K562 (cell line): ENCODE data around the gene CCND3. TPM values are rescaled to one million over a fixed set of nuclear protein-coding genes. Genes with fewer than 3 reads are reported as not detected.
A peak's percentile ranks its signal among the peaks of the same experiment; 100 is the strongest.

Experiments
- BCL6 ChIP-seq: fragments of 250-450 bp; sonication (Bioruptor Pico); IDR thresholded peaks from 2 replicates; pipeline ENCODE4 v1.4.0; 2020
- CGGBP1 ChIP-seq: fragments of 250-450 bp; sonication (Bioruptor Pico); IDR thresholded peaks from 2 replicates; pipeline ENCODE4 v1.9.0; 2021; ENCODE audit warnings: mild to moderate bottlenecking
- CREB3 ChIP-seq: fragments of 450-650 bp; conservative IDR thresholded peaks from 2 replicates; pipeline ENCODE4 v1.6.1; 2016; ENCODE audit warnings: missing genetic modification characterization, low read depth, mild to moderate bottlenecking, missing compliant biosample characterization, moderate library complexity
- ELK3 ChIP-seq: fragments of 450-650 bp; formaldehyde crosslinking; IDR thresholded peaks from 2 replicates; pipeline ENCODE4 v1.4.0; 2020; ENCODE audit warnings: mild to moderate bottlenecking
- GABPA ChIP-seq: fragments of 200-800 bp; sonication (Bioruptor generic); conservative IDR thresholded peaks from 2 replicates; pipeline ENCODE4 v1.6.1; 2016; ENCODE audit warnings: low read depth, missing genetic modification characterization, missing compliant biosample characterization
- HDGF ChIP-seq: fragments of 450-650 bp; IDR thresholded peaks from 2 replicates; pipeline ENCODE4 v1.6.1; 2016
- HMG20B ChIP-seq: fragments of 250-450 bp; sonication (Bioruptor Pico); IDR thresholded peaks from 2 replicates; pipeline ENCODE4 v1.5.0; 2021; ENCODE audit warnings: mild to moderate bottlenecking
- HOMEZ ChIP-seq: fragments of 250-450 bp; sonication (Bioruptor Pico); IDR thresholded peaks from 2 replicates; pipeline ENCODE4 v1.4.0; 2020; ENCODE audit warnings: mild to moderate bottlenecking, moderate library complexity
- HOXB6 ChIP-seq: fragments of 250-450 bp; sonication (Bioruptor Pico); IDR thresholded peaks from 2 replicates; pipeline ENCODE4 v1.5.1; 2022; ENCODE audit warnings: mild to moderate bottlenecking, borderline replicate concordance
- MEF2D ChIP-seq: conservative IDR thresholded peaks from 2 replicates; pipeline ENCODE4 v1.6.1; 2016; ENCODE audit warnings: low read depth, missing genetic modification characterization, missing compliant biosample characterization
- MIER1 ChIP-seq: fragments of 450-650 bp; IDR thresholded peaks from 2 replicates; pipeline ENCODE4 v1.6.1; 2016; ENCODE audit warnings: antibody characterized with exemption, mild to moderate bottlenecking, low read depth
- NCOA1 ChIP-seq: fragments of 450-650 bp; IDR thresholded peaks from 2 replicates; pipeline ENCODE4 v1.6.1; 2016; ENCODE audit warnings: low read depth
- RFX1 ChIP-seq: fragments of 450-650 bp; IDR thresholded peaks from 2 replicates; pipeline ENCODE4 v1.6.1; 2016; ENCODE audit warnings: mild to moderate bottlenecking, moderate library complexity
- SMAD2 ChIP-seq: fragments of 150-350 bp; IDR thresholded peaks from 2 replicates; pipeline ENCODE4 v1.6.1; 2014; ENCODE audit warnings: low read depth, mild to moderate bottlenecking, low read length
- SP1 ChIP-seq: sonication (generic); formaldehyde crosslinking; IDR thresholded peaks from 2 replicates; pipeline ENCODE4 v1.8.1; 2022; ENCODE audit warnings: mild to moderate bottlenecking, missing genetic modification reagents
- TARDBP ChIP-seq: fragments of 450-650 bp; IDR thresholded peaks from 2 replicates; pipeline ENCODE4 v1.6.1; 2016
- TCF7 ChIP-seq: sonication (generic); IDR thresholded peaks from 2 replicates; pipeline ENCODE4 v1.6.1; 2016; ENCODE audit warnings: antibody characterized with exemption, borderline replicate concordance
- ZNF12 ChIP-seq: sonication (generic); formaldehyde crosslinking; IDR thresholded peaks from 2 replicates; pipeline ENCODE4 v1.4.0; 2020; ENCODE audit warnings: mild to moderate bottlenecking, missing genetic modification reagents
- ZNF140 ChIP-seq: fragments of 250-450 bp; sonication (Bioruptor Pico); IDR thresholded peaks from 2 replicates; pipeline ENCODE4 v1.8.0; 2021; ENCODE audit warnings: moderate library complexity, mild to moderate bottlenecking, inconsistent platforms
- ZNF444 ChIP-seq: fragments of 250-450 bp; sonication (Bioruptor Pico); IDR thresholded peaks from 2 replicates; pipeline ENCODE4 v1.4.0; 2020; ENCODE audit warnings: mild to moderate bottlenecking, moderate library complexity
- ZNF583 ChIP-seq: fragments of 250-450 bp; sonication (Bioruptor Pico); IDR thresholded peaks from 2 replicates; pipeline ENCODE4 v1.4.0; 2020
- ZNF778 ChIP-seq: fragments of 450-650 bp; formaldehyde crosslinking; IDR thresholded peaks from 2 replicates; pipeline ENCODE4 v1.4.0; 2020; ENCODE audit warnings: mild to moderate bottlenecking, moderate library complexity
- ZSCAN29 ChIP-seq: fragments of 450-650 bp; IDR thresholded peaks from 2 replicates; pipeline ENCODE4 v1.6.1; 2017
- polyA plus RNA-seq, 8 experiments: library from polyadenylated mRNA; depleted of rRNA in 4 of 8; stranded (reverse) in 5 of 8; unstranded in 3 of 8; fragments of >200 nt; fragmentation: Nextera tagmentation in 2 of 8; fragmentation: Illumina TruSeq in 1 of 8; extraction: Ambion mirVana in 2 of 8; extraction: Trizol in 1 of 8; gene quantifications; 2 replicates each; pipeline versions ENCODE4 v1.2.1 to v1.2.3, GENCODE V29; 2011 to 2014; ENCODE audit warnings: inconsistent platforms in 1 of 8, missing spikeins in 1 of 8
- total RNA-seq, 7 experiments: library from RNA; depleted of rRNA in 6 of 7; stranded (reverse); fragments of >200 nt in 6 of 7; fragmentation: Illumina TruSeq in 2 of 7; extraction: Trizol in 2 of 7; gene quantifications; 2 replicates each; pipeline versions ENCODE4 v1.2.1 to v1.2.3, GENCODE V29; 2011 to 2021; ENCODE audit warnings: low replicate concordance in 1 of 7
- TF ChIP-seq, protein P1 (sequence below), 2 experiments: IDR thresholded peaks; 2 replicates each; pipeline ENCODE4 v1.6.1; 2012; ENCODE audit warnings: improper control_type of control experiment in 2 of 2, low read depth in 2 of 2, low read length in 2 of 2, borderline replicate concordance in 1 of 2

The CCND3 gene
- total and polyA plus RNA-seq, 9 of the 15 experiments (the other 6 are each of a cell fraction or from before 2014, with no cell fraction given) = 21.5 to 204 (median 97.4) TPM

GRCh38 chr6:41936073-41936837 is 5.4 kb downstream of the CCND3 start (continued):
- TF ChIP-seq ZNF778 (CRISPR knock-in tag) (no peak), CREB3 (tag) (0 out of 2 replicates have a peak, but pooled peaks have one; percentile 62), MIER1 (no peak), SMAD2 (no peak), ZNF140 (CRISPR knock-in tag) (no peak), HOMEZ (no peak), TARDBP (peak; percentile 36; the same call in 1 of the 2 replicates), RFX1 (no peak), ELK3 (no peak), BCL6 (no peak), NCOA1 (0 out of 2 replicates have a peak, but pooled peaks have one; percentile 39), GABPA (tag) (peak; percentile 21; the same call in 1 of the 2 replicates), ZNF583 (CRISPR knock-in tag) (peak; percentile 17; the same call in 1 of the 2 replicates), CGGBP1 (CRISPR knock-in tag) (no peak), MEF2D (tag) (peak; percentile 46; the same call in 1 of the 2 replicates), ZSCAN29 (no peak), HMG20B (CRISPR knock-in tag) (0 out of 2 replicates have a peak, but pooled peaks have one; percentile 22), ZNF12 (CRISPR knock-in tag) (no peak; the same call in 1 of the 2 replicates), HOXB6 (no peak), SP1 (CRISPR knock-in tag) (peak; percentile 62; the same call in 1 of the 2 replicates), ZNF444 (no peak), TCF7 (no peak; the same call in 1 of the 2 replicates), HDGF (peak; percentile 82; the same call in 1 of the 2 replicates)
- TF ChIP-seq, protein P1, sequence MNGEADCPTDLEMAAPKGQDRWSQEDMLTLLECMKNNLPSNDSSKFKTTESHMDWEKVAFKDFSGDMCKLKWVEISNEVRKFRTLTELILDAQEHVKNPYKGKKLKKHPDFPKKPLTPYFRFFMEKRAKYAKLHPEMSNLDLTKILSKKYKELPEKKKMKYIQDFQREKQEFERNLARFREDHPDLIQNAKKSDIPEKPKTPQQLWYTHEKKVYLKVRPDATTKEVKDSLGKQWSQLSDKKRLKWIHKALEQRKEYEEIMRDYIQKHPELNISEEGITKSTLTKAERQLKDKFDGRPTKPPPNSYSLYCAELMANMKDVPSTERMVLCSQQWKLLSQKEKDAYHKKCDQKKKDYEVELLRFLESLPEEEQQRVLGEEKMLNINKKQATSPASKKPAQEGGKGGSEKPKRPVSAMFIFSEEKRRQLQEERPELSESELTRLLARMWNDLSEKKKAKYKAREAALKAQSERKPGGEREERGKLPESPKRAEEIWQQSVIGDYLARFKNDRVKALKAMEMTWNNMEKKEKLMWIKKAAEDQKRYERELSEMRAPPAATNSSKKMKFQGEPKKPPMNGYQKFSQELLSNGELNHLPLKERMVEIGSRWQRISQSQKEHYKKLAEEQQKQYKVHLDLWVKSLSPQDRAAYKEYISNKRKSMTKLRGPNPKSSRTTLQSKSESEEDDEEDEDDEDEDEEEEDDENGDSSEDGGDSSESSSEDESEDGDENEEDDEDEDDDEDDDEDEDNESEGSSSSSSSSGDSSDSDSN (IDR thresholded peaks at IDR 0.05; ENCODE audit: borderline replicate concordance in 1 of 2, low read depth in 2 of 2, low read length in 2 of 2) = no peak
